NK-92 (cell line): ENCODE measurements around the gene TSSK1B.
"Not testable (repeated sequence)": the region's sequence is repeated elsewhere in the genome, so short reads cannot be mapped to it uniquely, and the experiment has no call there.

Experiments
- DNase-seq: peaks from one replicate; lab custom pipeline; 2025; ENCODE audit not compliant: unreplicated experiment; lab: John Stamatoyannopoulos, UW

The TSSK1B gene

GRCh38 chr5:113404269-113404668 lies 30.5 kb downstream of the TSSK1B start:
- no peak for DNase-seq

- not testable (repeated sequence) for DNase-seq
These were observed 36.8 kb downstream of the TSSK1B start for GRCh38 chr5:113397986-113398385.

GRCh38 chr5:113397046-113397445 lies 37.7 kb downstream of the TSSK1B start:
- DNase-seq, result no peak

GRCh38 chr5:113394658-113395057 lies 40.1 kb downstream of the TSSK1B start:
- no peak for DNase-seq

DNA sequence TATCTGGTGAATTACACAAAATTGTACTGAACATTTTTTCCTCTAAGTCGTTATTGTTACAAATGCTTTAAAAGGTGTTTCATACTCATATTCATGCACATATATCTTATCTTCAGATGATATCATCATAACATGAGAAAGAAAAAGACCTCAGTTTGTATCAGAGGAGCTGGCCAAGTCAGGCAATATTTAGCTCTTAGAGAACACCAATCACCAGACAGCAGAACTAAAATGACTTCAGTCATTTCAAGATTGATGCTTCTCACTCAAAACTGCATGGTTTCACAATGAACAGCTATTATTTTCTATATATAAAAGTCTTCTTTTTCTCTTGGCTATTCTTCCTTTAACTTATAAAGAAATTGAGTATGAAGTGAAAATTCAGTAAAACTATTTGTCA lies 44.6 kb downstream of the TSSK1B start:
- no peak for DNase-seq

GRCh38 chr5:113389116-113389515 lies 45.7 kb downstream of the TSSK1B start:
- no peak for DNase-seq

GRCh38 chr5:113387844-113388243 lies 46.9 kb downstream of the TSSK1B start:
- DNase-seq, result no peak

DNA sequence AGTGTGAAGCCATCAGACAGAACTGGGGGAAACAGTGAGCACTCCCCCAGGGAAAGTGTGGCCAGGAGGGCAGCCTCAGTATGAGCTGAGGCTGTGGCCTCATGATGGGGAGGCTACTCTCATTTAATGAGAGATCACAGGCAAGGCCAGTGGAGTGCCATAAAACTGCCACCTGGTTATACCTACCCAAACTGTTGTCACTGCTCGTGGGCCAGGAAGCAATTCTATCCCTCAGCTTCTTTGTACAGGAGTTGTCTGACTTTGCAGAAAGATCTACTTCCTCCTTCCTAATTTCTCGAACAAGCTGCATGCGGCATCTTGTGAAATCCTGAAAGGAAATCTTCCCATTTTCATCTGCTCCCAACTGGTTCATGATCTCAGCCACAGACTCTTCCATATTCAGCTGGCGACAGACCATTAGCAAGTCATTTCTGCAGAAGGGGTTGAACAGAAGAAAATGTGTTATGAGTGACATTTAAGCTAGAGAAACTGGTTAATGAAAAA lies 50.0 kb downstream of the TSSK1B start:
- no peak for DNase-seq

DNA sequence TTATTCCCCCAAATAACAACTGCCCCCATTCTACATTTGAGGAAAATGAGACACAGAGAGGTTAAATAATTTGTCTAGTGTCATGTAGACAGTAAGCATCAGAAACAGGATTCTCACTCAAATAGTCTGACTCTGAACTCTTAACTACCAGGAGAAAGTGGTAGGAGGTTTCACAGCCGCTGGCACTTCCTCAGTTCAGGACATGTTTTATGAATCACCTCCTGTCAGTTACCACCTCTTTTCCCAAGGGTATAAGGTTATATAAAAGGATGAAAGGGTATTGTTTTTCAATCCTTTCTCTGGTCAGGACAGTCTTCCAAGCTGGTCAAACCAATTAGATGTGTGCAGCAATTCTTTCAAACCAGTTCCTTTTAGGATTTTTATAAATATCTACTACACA lies 52.1 kb downstream of the TSSK1B start:
- no peak for DNase-seq
